ENCODE data around the gene TMPO.
A peak's percentile ranks its signal among the peaks of the same experiment; 100 is the strongest.
"Not testable (repeated sequence)": the region's sequence is repeated elsewhere in the genome, so short reads cannot be mapped to it uniquely, and the experiment has no call there.

Gene TMPO

GRCh38 chr12:98509063-98509462 lies 6.3 kb upstream of the TMPO start:
- H3K36me3 ChIP-seq (ENCODE audit: control insufficient read depth in 4 of 4, insufficient read depth in 4 of 4, low read length in 3 of 4), result peaks cover 0 to 3% (median 0%) of the 10 kb centered on the region in 4 experiments
- H3K4me1 ChIP-seq (ENCODE audit: control extremely low read depth in 1 of 4, control insufficient read depth in 4 of 4, insufficient read depth in 4 of 4, low read length in 3 of 4), result peaks cover 5 to 12% (median 9%) of the 10 kb centered on the region in 4 experiments
- CTCF ChIA-PET, result no interaction called here
- WGBS (ENCODE audit: insufficient coverage), result no CpG with 5 or more reads among the region's 2 CpGs
- no peak for DNase-seq
- H3K27me3 ChIP-seq (replicated peaks in 2 of 5; ENCODE audit: control insufficient read depth in 4 of 5, insufficient read depth in 5 of 5, low read length in 4 of 5), result no peaks in the 10 kb centered on the region
- POLR2A ChIA-PET, result no interaction called here
- H3K9me3 ChIP-seq (ENCODE audit: control extremely low read depth in 1 of 5, control insufficient read depth in 4 of 5, insufficient read depth in 2 of 5, low read depth in 1 of 5, low read length in 4 of 5), result no peaks in the 10 kb centered on the region
- no peak overlapping the region for H3K27ac ChIP-seq (ENCODE audit: insufficient read depth in 1 of 2, low read depth in 1 of 2, low read length in 2 of 2, poor library complexity in 1 of 2, severe bottlenecking in 2 of 2)
- no peak overlapping the region for H3K4me3 ChIP-seq (ENCODE audit: control insufficient read depth in 1 of 7, extremely low read depth in 1 of 7, insufficient read depth in 4 of 7, low read depth in 2 of 7, low read length in 6 of 7)

GRCh38 chr12:98511806-98512205 lies 3.6 kb upstream of the TMPO start:
- H3K36me3 ChIP-seq (ENCODE audit: control insufficient read depth in 4 of 4, insufficient read depth in 4 of 4, low read length in 3 of 4); DNase-seq; POLR2A ChIA-PET; H3K27me3 ChIP-seq (replicated peaks in 2 of 5; ENCODE audit: control insufficient read depth in 4 of 5, insufficient read depth in 5 of 5, low read length in 4 of 5); H3K9me3 ChIP-seq (ENCODE audit: control extremely low read depth in 1 of 5, control insufficient read depth in 4 of 5, insufficient read depth in 2 of 5, low read depth in 1 of 5, low read length in 4 of 5); H3K27ac ChIP-seq (ENCODE audit: insufficient read depth in 1 of 2, low read depth in 1 of 2, low read length in 2 of 2, poor library complexity in 1 of 2, severe bottlenecking in 2 of 2); H3K4me3 ChIP-seq (ENCODE audit: control insufficient read depth in 1 of 7, extremely low read depth in 1 of 7, insufficient read depth in 4 of 7, low read depth in 2 of 7, low read length in 6 of 7): not testable (repeated sequence)
- 100% methylated on average over 1 of the region's 5 CpGs for WGBS (ENCODE audit: insufficient coverage)
- H3K4me1 ChIP-seq (ENCODE audit: control extremely low read depth in 1 of 4, control insufficient read depth in 4 of 4, insufficient read depth in 4 of 4, low read length in 3 of 4), result peaks cover 8 to 19% (median 13%) of the 10 kb centered on the region in 4 experiments
- CTCF ChIA-PET, result interaction anchor here (2.1 to 7.1 kb wide), 2 partner anchors 11 to 93 kb away, joined by 4 to 45 read pairs; no protein-coding TSS in a partner anchor

GRCh38 chr12:98513379-98514322 lies 1.7 kb upstream of the TMPO start:
- peak in 2 of 3 donors; percentile 72 to 77 for DNase-seq
- peak overlapping the region; percentile 86 to 95 for H3K27ac ChIP-seq (ENCODE audit: insufficient read depth in 1 of 2, low read depth in 1 of 2, low read length in 2 of 2, poor library complexity in 1 of 2, severe bottlenecking in 2 of 2)
- WGBS (ENCODE audit: insufficient coverage), result 71% methylated on average over 7 of the region's 8 CpGs
- peak overlapping the region in 4 of 7 experiments; percentile 93 to 98 (median 97) for H3K4me3 ChIP-seq (ENCODE audit: control insufficient read depth in 1 of 7, extremely low read depth in 1 of 7, insufficient read depth in 4 of 7, low read depth in 2 of 7, low read length in 6 of 7)
- no peaks in the 10 kb centered on the region for H3K9me3 ChIP-seq (ENCODE audit: control extremely low read depth in 1 of 5, control insufficient read depth in 4 of 5, insufficient read depth in 2 of 5, low read depth in 1 of 5, low read length in 4 of 5)
- peaks cover 0 to 7% (median 0%) of the 10 kb centered on the region in 4 experiments for H3K36me3 ChIP-seq (ENCODE audit: control insufficient read depth in 4 of 4, insufficient read depth in 4 of 4, low read length in 3 of 4)
- H3K27me3 ChIP-seq (replicated peaks in 2 of 5; ENCODE audit: control insufficient read depth in 4 of 5, insufficient read depth in 5 of 5, low read length in 4 of 5), result no peaks in the 10 kb centered on the region
- ChIA-PET POLR2A (interaction anchor here (0.6 kb wide), 1 partner anchor 74 kb away, joined by 3 read pairs; no protein-coding TSS in a partner anchor), CTCF (interaction anchor here (0.9 to 7.1 kb wide), 8 partner anchors 9 to 95 kb away, joined by 3 to 68 read pairs (median 8); no protein-coding TSS in a partner anchor)
- H3K4me1 ChIP-seq (ENCODE audit: control extremely low read depth in 1 of 4, control insufficient read depth in 4 of 4, insufficient read depth in 4 of 4, low read length in 3 of 4), result peaks cover 12 to 35% (median 18%) of the 10 kb centered on the region in 4 experiments

- 0% methylated on average over 8 of the region's 11 CpGs for WGBS (ENCODE audit: insufficient coverage)
- POLR2A ChIA-PET, result interaction anchor here (1.0 kb wide), 2 partner anchors 11 to 16 kb away, joined by 3 read pairs; no protein-coding TSS in a partner anchor
- peak overlapping the region; percentile 93 to 100 (median 98) for H3K4me3 ChIP-seq (ENCODE audit: control insufficient read depth in 1 of 7, extremely low read depth in 1 of 7, insufficient read depth in 4 of 7, low read depth in 2 of 7, low read length in 6 of 7)
- no peak for DNase-seq
- H3K27ac ChIP-seq (ENCODE audit: insufficient read depth in 1 of 2, low read depth in 1 of 2, low read length in 2 of 2, poor library complexity in 1 of 2, severe bottlenecking in 2 of 2), result peak overlapping the region; percentile 86 to 95
- H3K9me3 ChIP-seq (ENCODE audit: control extremely low read depth in 1 of 5, control insufficient read depth in 4 of 5, insufficient read depth in 2 of 5, low read depth in 1 of 5, low read length in 4 of 5), result no peaks in the 10 kb centered on the region
- peaks cover 0 to 7% (median 0%) of the 10 kb centered on the region in 4 experiments for H3K36me3 ChIP-seq (ENCODE audit: control insufficient read depth in 4 of 4, insufficient read depth in 4 of 4, low read length in 3 of 4)
- H3K4me1 ChIP-seq (ENCODE audit: control extremely low read depth in 1 of 4, control insufficient read depth in 4 of 4, insufficient read depth in 4 of 4, low read length in 3 of 4), result peaks cover 12 to 38% (median 21%) of the 10 kb centered on the region in 4 experiments
- CTCF ChIA-PET, result interaction anchor here (0.8 to 7.1 kb wide), 8 partner anchors 9 to 96 kb away, joined by 3 to 68 read pairs (median 10); no protein-coding TSS in a partner anchor
- no peaks in the 10 kb centered on the region for H3K27me3 ChIP-seq (replicated peaks in 2 of 5; ENCODE audit: control insufficient read depth in 4 of 5, insufficient read depth in 5 of 5, low read length in 4 of 5)
Measured at GRCh38 chr12:98514982-98515286, 456 bp upstream of the TMPO start.

- H3K27ac ChIP-seq (ENCODE audit: insufficient read depth in 1 of 2, low read depth in 1 of 2, low read length in 2 of 2, poor library complexity in 1 of 2, severe bottlenecking in 2 of 2), result peak overlapping the region; percentile 86 to 95
- peaks cover 0 to 7% (median 0%) of the 10 kb centered on the region in 4 experiments for H3K36me3 ChIP-seq (ENCODE audit: control insufficient read depth in 4 of 4, insufficient read depth in 4 of 4, low read length in 3 of 4)
- ChIA-PET POLR2A (interaction anchor here (0.7 to 1.5 kb wide), 2 partner anchors 64 to 98 kb away, joined by 3 read pairs; no protein-coding TSS in a partner anchor), CTCF (interaction anchor here (0.7 to 7.1 kb wide), 13 partner anchors 9 to 98 kb away, joined by 3 to 68 read pairs (median 8); no protein-coding TSS in a partner anchor)
- peak; percentile 90 to 96 (median 95) for DNase-seq
- H3K27me3 ChIP-seq (replicated peaks in 2 of 5; ENCODE audit: control insufficient read depth in 4 of 5, insufficient read depth in 5 of 5, low read length in 4 of 5), result no peaks in the 10 kb centered on the region
- under 1% methylated on average over 41 of the region's 64 CpGs for WGBS (ENCODE audit: insufficient coverage)
- peaks cover 12 to 38% (median 22%) of the 10 kb centered on the region in 4 experiments for H3K4me1 ChIP-seq (ENCODE audit: control extremely low read depth in 1 of 4, control insufficient read depth in 4 of 4, insufficient read depth in 4 of 4, low read length in 3 of 4)
- H3K9me3 ChIP-seq (ENCODE audit: control extremely low read depth in 1 of 5, control insufficient read depth in 4 of 5, insufficient read depth in 2 of 5, low read depth in 1 of 5, low read length in 4 of 5), result no peaks in the 10 kb centered on the region
- peak overlapping the region; percentile 93 to 100 (median 98) for H3K4me3 ChIP-seq (ENCODE audit: control insufficient read depth in 1 of 7, extremely low read depth in 1 of 7, insufficient read depth in 4 of 7, low read depth in 2 of 7, low read length in 6 of 7)
Measured at GRCh38 chr12:98516111-98516873, 902 bp downstream of the TMPO start.

- DNase-seq, result no peak
- ChIA-PET POLR2A (no interaction called here), CTCF (interaction anchor here (0.8 to 4.9 kb wide), 7 partner anchors 9 to 102 kb away, joined by 3 to 31 read pairs (median 4); no protein-coding TSS in a partner anchor)
- Histone ChIP-seq H3K36me3 (ENCODE audit: control insufficient read depth in 4 of 4, insufficient read depth in 4 of 4, low read length in 3 of 4) (peaks cover 0 to 15% (median 7%) of the 10 kb centered on the region in 4 experiments), H3K4me1 (ENCODE audit: control extremely low read depth in 1 of 4, control insufficient read depth in 4 of 4, insufficient read depth in 4 of 4, low read length in 3 of 4) (peaks cover 6 to 40% (median 13%) of the 10 kb centered on the region in 4 experiments), H3K27ac (ENCODE audit: insufficient read depth in 1 of 2, low read depth in 1 of 2, low read length in 2 of 2, poor library complexity in 1 of 2, severe bottlenecking in 2 of 2) (peak overlapping the region in 1 of 2 experiments; percentile 14), H3K4me3 (ENCODE audit: control insufficient read depth in 1 of 7, extremely low read depth in 1 of 7, insufficient read depth in 4 of 7, low read depth in 2 of 7, low read length in 6 of 7) (no peak overlapping the region), H3K9me3 (ENCODE audit: control extremely low read depth in 1 of 5, control insufficient read depth in 4 of 5, insufficient read depth in 2 of 5, low read depth in 1 of 5, low read length in 4 of 5) (no peaks in the 10 kb centered on the region), H3K27me3 (replicated peaks in 2 of 5; ENCODE audit: control insufficient read depth in 4 of 5, insufficient read depth in 5 of 5, low read length in 4 of 5) (no peaks in the 10 kb centered on the region)
- 98% methylated on average over 6 of the region's 13 CpGs for WGBS (ENCODE audit: insufficient coverage)
Measured at GRCh38 chr12:98519257-98519907, 4.0 kb downstream of the TMPO start.
